Measurements from ENCODE around the gene PRSS57. TPM values are rescaled to one million over a fixed set of nuclear protein-coding genes. Genes with fewer than 3 reads are reported as not detected.

Gene PRSS57
- total RNA-seq, 1 experiment from 2014 or later, result not detected

DNA sequence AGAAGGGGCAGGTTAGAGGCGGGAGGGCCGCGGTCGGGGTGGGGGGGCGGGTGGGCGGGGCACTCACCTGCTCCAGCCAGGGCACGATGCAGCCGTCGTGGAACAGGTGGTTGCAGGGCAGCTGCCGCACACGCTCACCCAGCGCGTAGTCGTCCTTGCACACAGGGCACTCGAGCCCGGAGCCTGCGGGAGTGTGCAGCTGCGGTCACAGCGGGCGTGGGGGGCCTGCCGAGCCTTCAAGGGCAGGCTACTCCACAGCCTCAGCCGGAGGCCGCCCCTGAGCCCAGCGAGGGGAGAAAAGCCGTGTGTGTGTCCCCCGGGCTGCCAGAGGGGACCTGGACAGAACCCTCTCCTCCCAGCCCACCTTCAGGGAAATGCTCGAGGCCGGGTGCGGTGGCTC, 46.9 kb downstream of the PRSS57 start:
- Histone ChIP-seq H3K27me3 (no peaks in the 10 kb centered on the region), H3K4me3 (no peak overlapping the region), H3K36me3 (peaks cover 37% of the 10 kb centered on the region), H3K9me3 (replicated peaks) (no peaks in the 10 kb centered on the region), H3K4me1 (no peaks in the 10 kb centered on the region), H3K27ac (no peak overlapping the region)
- no peak for DNase-seq

DNA sequence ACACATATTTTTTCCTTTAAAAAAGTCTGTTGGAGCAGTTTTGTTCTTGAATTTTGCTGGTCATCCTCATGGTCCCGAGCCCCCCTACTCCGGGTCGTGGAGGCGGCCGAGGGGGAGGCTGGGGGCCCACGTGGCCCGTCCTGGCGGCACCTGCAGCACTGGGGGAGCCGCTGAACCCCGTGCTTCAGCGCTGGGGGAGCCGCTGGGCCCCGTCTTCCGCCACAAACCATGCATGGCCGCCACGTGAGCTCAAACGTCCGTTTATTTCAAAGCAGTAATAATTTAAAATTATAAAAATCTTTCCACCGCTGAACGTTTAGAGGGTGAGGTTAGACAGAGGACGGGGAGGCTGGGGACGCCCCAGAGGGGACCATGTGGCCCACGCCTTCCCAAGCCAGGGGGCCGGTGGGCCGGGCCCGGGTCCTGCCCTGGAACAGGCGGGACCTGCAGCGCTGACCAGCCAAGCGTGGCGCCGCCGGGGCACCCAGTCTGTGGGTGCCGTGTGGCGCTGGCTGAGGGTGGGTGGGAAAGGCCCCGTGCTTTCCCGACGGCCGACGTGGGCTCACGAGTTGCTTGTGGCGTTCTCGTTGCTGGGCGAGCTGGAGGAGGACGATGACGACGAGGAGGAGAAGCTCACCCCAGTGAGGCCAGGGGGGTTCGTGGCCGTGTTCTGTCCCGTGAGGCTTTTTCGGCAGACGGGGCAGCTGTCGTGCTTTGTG, 47.5 kb downstream of the PRSS57 start:
- no peaks in the 10 kb centered on the region for H3K27me3 ChIP-seq
- H3K36me3 ChIP-seq, result peaks cover 37% of the 10 kb centered on the region
- no peaks in the 10 kb centered on the region for H3K9me3 ChIP-seq (replicated peaks)
- H3K4me1 ChIP-seq, result no peaks in the 10 kb centered on the region
- H3K27ac ChIP-seq, result no peak overlapping the region
- H3K4me3 ChIP-seq, result no peak overlapping the region
- DNase-seq, result no peak

DNA sequence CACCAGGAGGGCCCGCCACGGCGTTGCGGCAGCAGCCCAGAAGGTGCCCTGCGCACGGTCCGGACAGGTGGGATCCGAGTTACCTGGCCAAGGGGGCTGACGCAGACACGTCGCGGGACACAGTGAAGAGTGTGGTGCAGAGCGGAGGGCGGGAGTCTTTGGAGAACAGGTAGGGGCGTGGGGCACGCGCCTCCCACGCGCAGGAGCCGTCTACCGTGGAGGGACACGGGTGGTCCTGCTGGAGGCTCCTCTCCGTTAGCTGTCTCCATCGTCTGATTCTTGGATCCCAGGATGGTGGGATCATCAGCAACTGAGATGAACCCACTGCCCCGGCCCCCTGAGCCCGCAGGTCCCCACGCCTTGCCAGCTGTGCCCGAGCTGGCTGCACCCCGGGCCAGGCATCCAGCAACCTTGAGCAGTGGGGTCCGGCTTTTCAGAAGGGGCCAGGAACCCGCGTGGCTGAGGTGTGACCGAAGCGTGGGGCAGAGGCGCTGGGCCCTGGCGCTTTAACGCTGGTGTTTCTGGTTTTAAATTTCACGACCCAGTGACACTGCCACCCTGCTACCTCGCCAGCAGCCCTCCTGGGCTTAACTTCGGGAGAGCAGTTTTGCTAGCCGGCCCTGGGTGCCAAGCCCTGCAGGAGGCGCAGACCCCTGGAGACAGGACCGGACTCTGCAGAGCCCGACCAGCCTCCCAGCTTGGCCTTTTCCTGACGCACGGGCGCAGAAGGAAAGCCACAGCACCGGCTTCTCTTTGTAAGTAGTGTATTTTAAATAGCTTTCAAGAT, 48.3 kb downstream of the PRSS57 start:
- Histone ChIP-seq H3K36me3 (peaks cover 37% of the 10 kb centered on the region), H3K9me3 (replicated peaks) (no peaks in the 10 kb centered on the region), H3K4me3 (no peak overlapping the region), H3K4me1 (no peaks in the 10 kb centered on the region), H3K27me3 (no peaks in the 10 kb centered on the region), H3K27ac (no peak overlapping the region)
- no peak for DNase-seq

DNA sequence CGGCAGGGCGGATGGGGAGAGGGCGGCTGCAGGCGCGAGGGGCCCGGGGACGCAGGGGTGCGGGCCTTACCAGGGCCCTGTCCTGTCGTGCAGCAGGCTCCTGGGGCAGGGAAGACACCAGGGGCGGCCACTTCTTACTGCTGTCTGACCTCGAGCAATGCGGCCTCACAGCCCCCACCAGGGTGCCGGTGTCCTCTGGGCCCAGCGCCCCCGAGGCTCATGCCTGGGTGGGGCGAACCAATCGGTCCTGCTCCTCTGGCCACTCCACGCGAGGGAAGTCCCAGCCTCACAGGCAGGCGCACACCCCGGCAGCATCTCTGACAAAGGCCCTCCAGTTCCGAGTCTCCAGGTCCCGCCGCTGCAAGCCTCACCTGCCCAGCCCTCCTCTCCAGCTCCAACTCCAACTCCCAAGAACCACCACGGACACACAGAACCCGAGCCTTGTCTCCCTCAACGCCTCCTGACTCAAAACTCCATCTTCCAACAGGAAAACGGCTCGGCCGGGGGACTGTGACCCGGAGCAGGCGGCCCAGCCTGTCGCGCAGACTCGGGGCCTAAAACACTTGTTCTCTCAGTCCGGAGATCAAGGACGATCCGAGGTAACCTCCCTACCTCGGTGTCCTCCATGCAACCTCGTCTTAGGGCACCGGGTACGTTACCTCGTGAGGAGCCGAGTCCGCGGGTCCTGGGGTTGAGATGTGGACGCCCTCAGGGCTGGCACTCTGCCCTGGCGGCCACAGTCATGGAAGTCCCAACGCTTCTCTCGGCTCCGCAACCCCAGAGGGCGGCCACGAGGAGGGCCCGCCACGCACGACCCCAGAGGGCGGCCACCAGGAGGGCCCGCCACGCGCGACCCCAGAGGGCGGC, 49.1 kb downstream of the PRSS57 start:
- Histone ChIP-seq H3K27me3 (no peaks in the 10 kb centered on the region), H3K9me3 (replicated peaks) (no peaks in the 10 kb centered on the region), H3K27ac (no peak overlapping the region), H3K4me3 (no peak overlapping the region), H3K36me3 (peaks cover 37% of the 10 kb centered on the region), H3K4me1 (no peaks in the 10 kb centered on the region)
- DNase-seq, result no peak

DNA sequence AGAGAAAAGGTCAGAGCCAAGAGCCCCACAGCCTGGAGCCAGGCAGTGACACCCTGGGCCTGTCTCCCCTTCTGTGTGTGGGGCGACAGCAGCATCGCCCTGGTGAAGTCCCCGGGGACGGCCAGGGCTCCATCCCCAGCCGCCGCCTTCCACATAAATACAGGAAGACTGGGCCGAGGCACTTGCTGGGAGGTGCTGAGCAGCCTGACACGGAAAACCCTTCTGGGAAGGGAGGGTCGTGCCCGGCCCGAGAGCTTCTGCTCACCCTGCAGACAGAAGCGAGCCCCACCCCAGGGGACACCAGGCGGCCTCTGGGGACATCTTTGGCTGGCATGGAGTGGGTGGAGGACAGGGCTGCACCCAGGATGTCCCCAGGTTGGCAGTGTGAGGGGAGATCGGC, 50.5 kb downstream of the PRSS57 start:
- Histone ChIP-seq H3K27me3 (no peaks in the 10 kb centered on the region), H3K4me3 (no peak overlapping the region), H3K4me1 (no peaks in the 10 kb centered on the region), H3K36me3 (peaks cover 34% of the 10 kb centered on the region), H3K9me3 (replicated peaks) (no peaks in the 10 kb centered on the region), H3K27ac (no peak overlapping the region)
- DNase-seq, result no peak

DNA sequence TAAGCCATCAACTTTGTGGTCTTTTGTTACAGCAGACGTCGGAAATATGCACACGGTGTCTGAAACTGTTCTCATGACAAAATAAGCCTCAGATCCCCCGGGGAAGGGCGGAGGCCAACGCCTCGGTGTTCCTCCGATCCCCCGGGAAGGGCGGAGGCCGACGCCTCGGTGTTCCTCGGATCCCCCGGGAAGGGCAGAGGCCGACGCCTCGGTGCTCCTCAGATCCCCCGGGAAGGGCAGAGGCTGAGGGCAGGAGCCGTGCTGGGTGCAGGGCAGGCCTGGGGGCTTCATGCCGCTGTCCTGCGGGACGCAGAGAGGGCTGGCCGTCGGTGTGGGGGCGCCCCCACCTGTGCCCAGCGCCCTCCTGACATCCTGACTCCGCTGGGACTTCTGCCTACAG, 50.9 kb downstream of the PRSS57 start:
- H3K27ac ChIP-seq, result no peak overlapping the region
- H3K4me3 ChIP-seq, result no peak overlapping the region
- no peak for DNase-seq
- H3K4me1 ChIP-seq, result no peaks in the 10 kb centered on the region
- H3K9me3 ChIP-seq (replicated peaks), result no peaks in the 10 kb centered on the region
- peaks cover 33% of the 10 kb centered on the region for H3K36me3 ChIP-seq
- H3K27me3 ChIP-seq, result no peaks in the 10 kb centered on the region

DNA sequence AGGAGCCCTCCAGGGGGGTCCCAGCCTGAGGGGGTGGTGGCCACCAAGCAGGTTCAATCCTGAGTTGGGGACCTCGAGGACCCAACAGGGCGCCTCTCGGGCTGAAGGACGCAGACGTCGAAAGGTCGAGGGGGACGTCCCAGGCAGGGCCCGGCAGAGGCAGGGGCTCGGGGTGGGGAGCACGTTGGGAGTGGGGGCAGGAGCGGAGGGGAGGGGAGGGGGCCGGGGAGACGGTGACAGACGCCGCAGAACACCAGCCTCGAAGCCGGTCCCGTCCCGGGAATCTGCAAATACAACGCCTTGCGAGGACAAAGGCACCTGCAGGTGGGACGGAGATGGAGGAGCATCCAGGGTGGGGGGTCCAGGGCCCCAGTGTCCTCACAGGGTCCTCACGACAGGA, 51.5 kb downstream of the PRSS57 start:
- no peaks in the 10 kb centered on the region for H3K4me1 ChIP-seq
- H3K27ac ChIP-seq, result no peak overlapping the region
- H3K4me3 ChIP-seq, result no peak overlapping the region
- no peaks in the 10 kb centered on the region for H3K27me3 ChIP-seq
- H3K9me3 ChIP-seq (replicated peaks), result no peaks in the 10 kb centered on the region
- DNase-seq, result no peak
- peaks cover 26% of the 10 kb centered on the region for H3K36me3 ChIP-seq

DNA sequence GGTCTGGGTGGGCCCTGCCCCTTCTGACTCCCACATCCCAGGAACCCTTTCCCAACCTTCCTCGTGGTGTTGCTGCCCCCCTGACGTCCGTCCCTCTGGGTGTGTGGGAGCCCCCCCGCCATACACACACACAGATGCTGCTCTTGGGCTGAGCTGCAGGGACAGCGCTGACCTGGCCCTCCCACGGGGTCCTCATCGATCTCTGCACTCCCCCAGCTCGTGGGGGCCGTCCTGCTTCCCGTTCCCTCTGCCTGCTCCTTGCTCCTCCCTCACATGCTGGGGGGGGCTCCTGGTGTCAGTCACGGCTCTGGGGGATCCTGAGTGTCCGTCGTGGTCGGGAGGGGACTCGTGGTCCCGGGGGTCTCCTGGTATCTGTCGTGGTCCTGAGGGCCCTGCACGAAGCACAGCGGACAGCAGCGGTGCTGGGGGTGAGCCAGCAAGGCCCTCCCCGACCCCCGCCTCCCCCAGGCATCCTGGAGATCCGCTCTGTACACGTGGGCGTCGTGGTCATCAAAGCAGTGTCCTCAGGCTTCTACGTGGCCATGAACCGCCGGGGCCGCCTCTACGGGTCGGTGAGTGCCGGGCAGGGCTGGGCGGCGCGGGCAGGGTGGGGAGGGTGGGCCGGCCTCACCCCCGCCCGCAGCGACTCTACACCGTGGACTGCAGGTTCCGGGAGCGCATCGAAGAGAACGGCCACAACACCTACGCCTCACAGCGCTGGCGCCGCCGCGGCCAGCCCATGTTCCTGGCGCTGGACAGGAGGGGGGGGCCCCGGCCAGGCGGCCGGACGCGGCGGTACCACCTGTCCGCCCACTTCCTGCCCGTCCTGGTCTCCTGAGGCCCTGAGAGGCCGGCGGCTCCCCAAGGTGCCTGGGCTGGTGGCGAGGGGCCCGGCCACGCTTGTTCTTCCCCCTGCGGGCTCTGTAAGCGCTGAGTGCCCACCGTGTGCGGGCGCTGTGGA, 52.2 kb downstream of the PRSS57 start:
- Histone ChIP-seq H3K36me3 (peaks cover 22% of the 10 kb centered on the region), H3K4me1 (no peaks in the 10 kb centered on the region), H3K27me3 (no peaks in the 10 kb centered on the region), H3K4me3 (no peak overlapping the region), H3K9me3 (replicated peaks) (no peaks in the 10 kb centered on the region), H3K27ac (no peak overlapping the region)
- no peak for DNase-seq

DNA sequence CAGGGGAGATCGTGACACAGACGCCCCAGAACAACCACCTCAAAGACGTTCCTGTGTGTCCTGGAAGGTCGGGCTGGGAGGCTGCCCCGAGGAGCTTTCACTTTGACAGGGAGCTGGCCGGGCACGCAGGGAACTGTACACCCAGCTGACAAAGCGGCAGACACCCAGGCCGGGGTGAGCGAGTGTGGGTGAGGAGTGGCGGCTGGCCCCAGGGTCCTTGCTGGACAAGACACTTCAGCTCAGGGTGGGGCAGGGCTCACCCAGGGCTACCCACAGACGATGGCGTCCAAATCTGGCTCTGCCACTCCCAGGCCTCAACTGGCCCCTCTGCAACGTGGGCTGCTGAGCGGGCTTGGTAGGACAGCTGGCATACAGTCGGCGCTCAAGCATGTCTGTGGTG, 53.5 kb downstream of the PRSS57 start:
- H3K9me3 ChIP-seq (replicated peaks), result no peaks in the 10 kb centered on the region
- no peaks in the 10 kb centered on the region for H3K4me1 ChIP-seq
- no peak overlapping the region for H3K27ac ChIP-seq
- no peak for DNase-seq
- H3K36me3 ChIP-seq, result peaks cover 14% of the 10 kb centered on the region
- no peaks in the 10 kb centered on the region for H3K27me3 ChIP-seq
- no peak overlapping the region for H3K4me3 ChIP-seq

DNA sequence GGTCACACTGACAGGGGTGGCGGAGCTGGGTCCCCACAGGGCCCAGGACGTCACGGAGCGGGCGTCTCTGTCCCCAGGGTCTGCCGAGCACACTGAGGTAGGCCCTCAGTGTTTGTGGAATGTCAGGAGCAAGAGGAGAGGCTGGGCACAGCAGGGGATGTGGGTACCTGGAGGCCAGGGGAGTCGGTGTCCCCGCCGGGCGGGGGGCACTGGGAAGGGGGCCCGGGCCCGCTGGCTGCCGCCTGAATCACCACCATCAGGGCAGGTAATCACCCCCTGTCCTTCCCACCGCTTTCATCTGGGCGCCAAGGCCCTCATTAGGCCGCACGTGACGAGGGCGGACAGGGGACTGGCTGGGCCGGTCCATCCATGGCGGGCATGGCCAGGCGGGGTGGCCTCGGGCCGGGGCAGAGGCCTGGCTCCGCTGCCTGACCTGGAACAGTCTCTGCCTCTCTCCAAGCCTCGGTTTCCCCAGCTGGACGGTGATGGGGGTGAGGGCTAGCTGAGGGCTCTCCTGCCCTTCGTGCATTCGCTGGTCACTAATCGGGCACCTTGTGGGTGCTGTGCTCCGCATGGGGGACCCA, 54.6 kb downstream of the PRSS57 start:
- H3K27ac ChIP-seq, result no peak overlapping the region
- H3K9me3 ChIP-seq (replicated peaks), result no peaks in the 10 kb centered on the region
- DNase-seq, result no peak
- peaks cover 10% of the 10 kb centered on the region; the same call in 1 of the 2 replicates for H3K36me3 ChIP-seq
- no peaks in the 10 kb centered on the region for H3K4me1 ChIP-seq
- no peaks in the 10 kb centered on the region for H3K27me3 ChIP-seq
- no peak overlapping the region for H3K4me3 ChIP-seq

DNA sequence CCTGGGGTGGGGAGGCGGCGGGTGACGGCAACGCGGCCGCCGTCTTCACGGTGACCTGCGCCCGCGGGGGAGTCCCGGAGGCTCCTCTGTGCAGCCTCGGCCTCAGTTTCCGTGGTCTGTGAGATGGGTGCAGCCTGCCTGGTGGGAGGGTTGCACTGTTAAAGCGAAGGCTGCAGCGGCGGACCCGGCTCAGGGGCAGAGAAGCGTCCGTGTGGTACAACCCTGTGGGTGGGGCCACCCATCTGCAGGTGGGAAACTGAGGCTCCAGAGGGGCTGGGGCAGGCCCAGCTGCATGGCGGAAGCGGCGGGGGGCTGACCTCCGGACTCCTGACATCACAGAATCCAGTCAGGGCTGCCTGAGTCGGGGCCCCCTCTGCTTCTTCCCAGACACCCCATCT, 55.1 kb downstream of the PRSS57 start:
- H3K4me1 ChIP-seq, result no peaks in the 10 kb centered on the region
- peaks cover 7% of the 10 kb centered on the region; the same call in 1 of the 2 replicates for H3K36me3 ChIP-seq
- H3K27me3 ChIP-seq, result no peaks in the 10 kb centered on the region
- H3K27ac ChIP-seq, result no peak overlapping the region
- H3K9me3 ChIP-seq (replicated peaks), result no peaks in the 10 kb centered on the region
- DNase-seq, result no peak
- no peak overlapping the region for H3K4me3 ChIP-seq

DNA sequence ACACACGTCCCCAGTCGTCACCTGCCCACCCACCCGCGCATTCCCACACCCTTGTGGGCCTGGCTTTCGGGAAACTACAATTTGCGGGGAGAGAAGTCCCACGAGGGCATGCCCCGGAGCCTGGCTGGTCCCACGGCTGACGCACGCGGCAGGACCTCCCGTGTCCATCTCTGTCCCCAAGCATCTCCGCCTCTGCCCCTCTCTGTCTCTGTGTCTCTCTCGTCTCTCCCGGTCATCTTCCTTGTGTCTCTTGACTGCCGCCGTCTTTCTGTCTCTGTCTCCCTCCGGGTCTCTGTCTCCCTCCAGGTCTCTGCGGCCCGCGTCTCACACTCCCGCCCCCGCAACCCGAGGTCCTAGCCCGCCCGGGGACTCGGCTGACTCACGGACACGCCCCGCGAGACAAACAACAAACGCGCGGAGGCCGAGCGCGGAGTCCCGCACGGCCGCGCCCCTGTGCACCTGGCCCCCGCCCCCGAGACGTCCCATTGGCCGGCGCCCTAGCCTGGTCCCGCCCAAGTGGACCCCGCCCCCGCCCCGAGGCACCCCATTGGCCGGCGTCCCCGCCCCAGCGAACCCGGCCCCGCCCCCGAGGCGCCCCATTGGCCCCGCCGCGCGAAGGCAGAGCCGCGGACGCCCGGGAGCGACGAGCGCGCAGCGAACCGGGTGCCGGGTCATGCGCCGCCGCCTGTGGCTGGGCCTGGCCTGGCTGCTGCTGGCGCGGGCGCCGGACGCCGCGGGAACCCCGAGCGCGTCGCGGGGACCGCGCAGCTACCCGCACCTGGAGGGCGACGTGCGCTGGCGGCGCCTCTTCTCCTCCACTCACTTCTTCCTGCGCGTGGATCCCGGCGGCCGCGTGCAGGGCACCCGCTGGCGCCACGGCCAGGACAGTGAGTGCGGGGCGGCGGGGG, 55.7 kb downstream of the PRSS57 start, which contains the start of gene FGF22:
Gene FGF22 (plus strand): TSS at position 627 of the 908 bp plus-strand sequence. CDS start 47 bp downstream, at position 674.
- H3K9me3 ChIP-seq (replicated peaks), result no peaks in the 10 kb centered on the region
- H3K27me3 ChIP-seq, result no peaks in the 10 kb centered on the region
- H3K27ac ChIP-seq, result no peak within 1 kb of the TSS
- peaks cover 2% of the 10 kb centered on the region; the same call in 1 of the 2 replicates for H3K36me3 ChIP-seq
- H3K4me1 ChIP-seq, result no peaks in the 10 kb centered on the region
- H3K4me3 ChIP-seq, result no peak within 1 kb of the TSS
- DNase-seq, result no peak

DNA sequence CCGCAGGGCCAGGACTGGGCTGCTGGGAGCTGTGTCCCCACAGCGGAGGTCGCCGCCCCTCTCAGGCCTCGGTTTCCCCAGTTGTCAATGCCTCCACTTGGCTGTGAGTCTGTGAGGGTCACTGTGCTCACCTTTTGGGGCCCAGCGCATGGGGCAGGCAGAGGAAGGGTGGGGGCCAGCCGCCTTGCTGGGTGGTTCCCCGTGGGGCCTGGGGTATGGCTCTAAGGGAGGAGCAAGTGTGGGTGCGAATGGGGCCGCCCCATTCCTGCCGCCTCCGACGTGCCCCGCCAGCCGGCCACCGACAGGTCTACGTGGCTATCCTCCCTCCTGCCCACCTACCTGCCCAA, 56.4 kb downstream of the PRSS57 start:
- Histone ChIP-seq H3K27ac (no peak overlapping the region), H3K4me1 (no peaks in the 10 kb centered on the region), H3K9me3 (replicated peaks) (no peaks in the 10 kb centered on the region), H3K27me3 (no peaks in the 10 kb centered on the region), H3K4me3 (no peak overlapping the region), H3K36me3 (no peaks in the 10 kb centered on the region)
- DNase-seq, result no peak
